Gastrocnemius medialis (tissue), 4 donors: ENCODE measurements around the gene TEAD2. TPM values are rescaled to one million over a fixed set of nuclear protein-coding genes. Genes with fewer than 3 reads are reported as not detected.
"Not testable (repeated sequence)": the region's sequence is repeated elsewhere in the genome, so short reads cannot be mapped to it uniquely, and the experiment has no call there.

Experiments used
- ATAC-seq, 2 donors: fragments of 150-250 bp; one replicate each; pipeline ENCODE4 v1.9.1; 2016
- DNase-seq, 2 donors: peaks; one replicate each; pipeline ENCODE4 v3.0.0-alpha.2; 2019
- H3K27ac ChIP-seq, 4 donors: fragments of 200-600 bp; sonication (generic); 1 replicate in 1 of 4; 2 replicates in 3 of 4; pipeline ENCODE4 v1.5.1; 2016 to 2018; ENCODE audit warnings: mild to moderate bottlenecking in 2 of 4, moderate library complexity in 1 of 4
- H3K27me3 ChIP-seq, 3 donors: fragments of 200-600 bp; sonication (generic) in 2 of 3; 1 replicate in 1 of 3; 2 replicates in 2 of 3; pipeline versions ENCODE4 v1.5.1 to v1.6.0; 2016 to 2019; ENCODE audit warnings: mild to moderate bottlenecking in 1 of 3, moderate library complexity in 1 of 3
- H3K36me3 ChIP-seq, 2 donors: fragments of 200-600 bp; sonication (generic) in 1 of 2; one replicate each; pipeline ENCODE4 v1.5.1; 2017 to 2018
- H3K4me1 ChIP-seq, 2 donors: fragments of 200-600 bp; sonication (generic) in 1 of 2; one replicate each; pipeline ENCODE4 v1.5.1; 2016 to 2017; ENCODE audit warnings: mild to moderate bottlenecking in 2 of 2
- H3K4me3 ChIP-seq, 4 donors: fragments of 200-600 bp; sonication (generic) in 3 of 4; 1 replicate in 1 of 4; 2 replicates in 3 of 4; pipeline ENCODE4 v1.5.1; 2016 to 2019; ENCODE audit warnings: mild to moderate bottlenecking in 2 of 4
- H3K9me3 ChIP-seq, 3 donors: fragments of 200-600 bp; sonication (generic) in 2 of 3; 1 replicate in 1 of 3; 2 replicates in 2 of 3; pipeline ENCODE4 v1.5.1; 2016 to 2019
- CTCF ChIP-seq, 5 experiments: fragments of 450-650 bp in 3 of 5; fragments of 200-600 bp in 2 of 5; sonication (generic) in 2 of 5; IDR thresholded peaks in 4 of 5; conservative IDR thresholded peaks in 1 of 5; 1 replicate in 4 of 5; 2 replicates in 1 of 5; pipeline ENCODE4 v1.5.1; 2016 to 2019; ENCODE audit warnings: antibody characterized with exemption in 5 of 5, mild to moderate bottlenecking in 3 of 5, moderate library complexity in 3 of 5
- POLR2A ChIP-seq, 2 donors: fragments of 450-650 bp; IDR thresholded peaks; one replicate each; pipeline ENCODE4 v1.6.1; 2017; ENCODE audit warnings: antibody characterized with exemption in 2 of 2, mild to moderate bottlenecking in 2 of 2, moderate library complexity in 2 of 2
- in situ Hi-C, 4 donors: fragments of 200-750 bp; cut with MboI; loops; one replicate each; pipeline versions ENCODE4 v1.15.0 to v1.8.0; 2017; ENCODE audit warnings: low sequenced_read_pairs in 4 of 4
- intact Hi-C: fragments of 100-400 bp; cut with DNase I; formaldehyde crosslinking; loops from one replicate; pipeline ENCODE4 v1.15.1; 2023; ENCODE audit warnings: low total_unique reads
- total RNA-seq, 4 donors: library from RNA; depleted of rRNA; stranded (reverse); fragments of >200 nt; gene quantifications; one replicate each; pipeline versions ENCODE4 v1.1.0 to v1.2.3, GENCODE V29; 2016

TEAD2 gene
- total RNA-seq, 4 donors from 2014 or later: 6.1 to 12.6 (median 9.5) TPM

- intact Hi-C loops (loop anchor here (5.0 kb wide), 1 partner anchor 208 kb away; no protein-coding TSS in a partner anchor), in situ Hi-C loops (no loop called here)
- Histone ChIP-seq H3K27ac (peak within 1 kb of the TSS in 1 of 4 donors; percentile 25), H3K27me3 (peaks cover 0 to 20% (median 17%) of the 10 kb centered on the region in 3 donors), H3K4me3 (peak within 1 kb of the TSS in 1 of 4 donors; percentile 27), H3K36me3 (no peaks in the 10 kb centered on the region), H3K4me1 (peaks cover 0 to 13% of the 10 kb centered on the region in 2 donors), H3K9me3 (no peaks in the 10 kb centered on the region)
- no peak for DNase-seq
- no peak for ATAC-seq
- TF ChIP-seq CTCF (IDR thresholded peaks at IDR 0.05 in 4 of 5, conservative IDR thresholded peaks at IDR 0.05 in 1 of 5) (no peak), POLR2A (IDR thresholded peaks at IDR 0.05) (no peak)
Measured at GRCh38 chr19:49335071-49335783, 27.0 kb downstream of the TEAD2 start, which contains the start of gene CD37. TSS of gene CD37 (plus strand) at chr19:49335406. CDS start at chr19:49335541, 135 bp downstream.

GRCh38 chr19:49333811-49334288, 28.4 kb downstream of the TEAD2 start:
- ATAC-seq (no peak), DNase-seq (no peak)
- in situ Hi-C loops: no loop called here
- intact Hi-C loops: no loop called here
- H3K9me3 ChIP-seq: no peaks in the 10 kb centered on the region
- H3K4me3 ChIP-seq: no peak overlapping the region
- peaks cover 0 to 7% (median 3%) of the 10 kb centered on the region in 3 donors for H3K27me3 ChIP-seq
- TF ChIP-seq POLR2A (IDR thresholded peaks at IDR 0.05) (no peak), CTCF (IDR thresholded peaks at IDR 0.05 in 4 of 5, conservative IDR thresholded peaks at IDR 0.05 in 1 of 5) (no peak)
- no peak overlapping the region for H3K27ac ChIP-seq
- H3K4me1 ChIP-seq: peaks cover 0 to 3% of the 10 kb centered on the region in 2 donors
- no peaks in the 10 kb centered on the region for H3K36me3 ChIP-seq

- ATAC-seq (no peak), DNase-seq (no peak)
- H3K36me3 ChIP-seq: no peaks in the 10 kb centered on the region
- H3K27ac ChIP-seq: no peak overlapping the region
- intact Hi-C loops: no loop called here
- H3K4me3 ChIP-seq: no peak overlapping the region
- peaks cover 0 to 6% (median 0%) of the 10 kb centered on the region in 3 donors for H3K27me3 ChIP-seq
- TF ChIP-seq POLR2A (IDR thresholded peaks at IDR 0.05): no peak
- no peak for TF ChIP-seq CTCF (IDR thresholded peaks at IDR 0.05 in 4 of 5, conservative IDR thresholded peaks at IDR 0.05 in 1 of 5)
- no peaks in the 10 kb centered on the region for H3K9me3 ChIP-seq
- in situ Hi-C loops: no loop called here
- no peaks in the 10 kb centered on the region for H3K4me1 ChIP-seq
Measured at GRCh38 chr19:49333418-49333805, 28.8 kb downstream of the TEAD2 start.

GRCh38 chr19:49332691-49333417, 29.4 kb downstream of the TEAD2 start:
- H3K36me3 ChIP-seq, in situ Hi-C loops, H3K4me3 ChIP-seq, ATAC-seq, DNase-seq, H3K9me3 ChIP-seq, H3K27me3 ChIP-seq, H3K4me1 ChIP-seq, H3K27ac ChIP-seq, intact Hi-C loops: not testable (repeated sequence)

- peak; percentile 79 to 82 for ATAC-seq
- Histone ChIP-seq H3K9me3 (no peaks in the 10 kb centered on the region), H3K36me3 (no peaks in the 10 kb centered on the region), H3K4me3 (no peak overlapping the region), H3K27ac (no peak overlapping the region), H3K27me3 (no peaks in the 10 kb centered on the region), H3K4me1 (no peaks in the 10 kb centered on the region)
- TF ChIP-seq POLR2A (IDR thresholded peaks at IDR 0.05): no peak
- no peak for TF ChIP-seq CTCF (IDR thresholded peaks at IDR 0.05 in 4 of 5, conservative IDR thresholded peaks at IDR 0.05 in 1 of 5)
- in situ Hi-C loops: no loop called here
- intact Hi-C loops: no loop called here
- DNase-seq: no peak
Measured at GRCh38 chr19:49331616-49332055, 30.6 kb downstream of the TEAD2 start.

- H3K36me3 ChIP-seq, ATAC-seq, H3K9me3 ChIP-seq, intact Hi-C loops, DNase-seq, H3K4me1 ChIP-seq, H3K27ac ChIP-seq, H3K4me3 ChIP-seq, in situ Hi-C loops, H3K27me3 ChIP-seq: not testable (repeated sequence)
Measured at GRCh38 chr19:49331187-49331586, 31.0 kb downstream of the TEAD2 start.
